Neural cell (in vitro differentiated cells): ENCODE data around the gene PPM1H.
"Not testable (repeated sequence)": the region's sequence is repeated elsewhere in the genome, so short reads cannot be mapped to it uniquely, and the experiment has no call there.

Experiments used
- EP300 ChIP-seq: fragments of 450-650 bp; conservative IDR thresholded peaks from 2 replicates; pipeline ENCODE4 v1.6.1; 2014; ENCODE audit warnings: antibody characterized with exemption, mild to moderate bottlenecking, moderate library complexity; ENCODE audit not compliant: poor library complexity, severe bottlenecking
- EZH2 ChIP-seq: fragments of 200-600, 300-800 bp; shearing (Covaris generic), sonication (generic); IDR thresholded peaks from 2 replicates; pipeline ENCODE4 v1.6.1; 2014; ENCODE audit warnings: antibody characterized with exemption, low read length, borderline replicate concordance, mild to moderate bottlenecking; ENCODE audit not compliant: insufficient read depth, poor library complexity, severe bottlenecking
- MXI1 ChIP-seq: fragments of 450-650 bp; conservative IDR thresholded peaks from 2 replicates; pipeline ENCODE4 v1.6.1; 2014; ENCODE audit warnings: antibody characterized with exemption, mild to moderate bottlenecking; ENCODE audit not compliant: poor library complexity, severe bottlenecking
- POLR2AphosphoS5 ChIP-seq: IDR thresholded peaks from 2 replicates; pipeline ENCODE4 v1.6.1; 2012
- RAD21 ChIP-seq: fragments of 450-650 bp; conservative IDR thresholded peaks from 2 replicates; pipeline ENCODE4 v1.6.1; 2014; ENCODE audit warnings: antibody characterized with exemption, mild to moderate bottlenecking, moderate library complexity
- REST ChIP-seq: IDR thresholded peaks from 2 replicates; pipeline ENCODE4 v1.6.1; 2012; ENCODE audit warnings: borderline replicate concordance
- SMC3 ChIP-seq: fragments of 450-650 bp; conservative IDR thresholded peaks from 2 replicates; pipeline ENCODE4 v1.6.1; 2014; ENCODE audit warnings: antibody characterized with exemption, mild to moderate bottlenecking, moderate library complexity; ENCODE audit not compliant: poor library complexity
- TAF1 ChIP-seq: IDR thresholded peaks from 2 replicates; pipeline ENCODE4 v1.6.1; 2012; ENCODE audit warnings: low read depth
- TF ChIP-seq, protein P1 (sequence below): fragments of 450-650 bp; IDR thresholded peaks from 2 replicates; pipeline ENCODE4 v1.5.1; 2014; ENCODE audit warnings: antibody characterized with exemption, mild to moderate bottlenecking, moderate library complexity; ENCODE audit not compliant: poor library complexity, severe bottlenecking

DNA sequence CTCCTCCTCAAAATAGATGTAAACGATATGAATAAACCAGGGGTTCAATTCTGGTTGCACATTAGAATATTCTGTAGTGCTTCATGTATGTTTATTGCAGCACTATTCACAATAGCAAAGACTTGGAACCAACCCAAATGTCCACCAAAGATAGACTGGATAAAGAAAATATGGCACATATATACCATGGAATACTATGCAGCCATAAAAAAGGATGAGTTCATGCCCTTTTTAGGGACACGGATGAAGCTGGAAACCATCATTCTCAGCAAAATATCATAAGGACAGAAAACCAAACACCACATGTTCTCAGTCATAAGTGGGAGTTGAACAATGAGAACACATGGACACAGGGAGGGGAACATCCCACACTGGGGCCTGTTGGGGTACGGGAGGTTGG lies 55.7 kb downstream of the PPM1H start:
- TF ChIP-seq, protein P1, sequence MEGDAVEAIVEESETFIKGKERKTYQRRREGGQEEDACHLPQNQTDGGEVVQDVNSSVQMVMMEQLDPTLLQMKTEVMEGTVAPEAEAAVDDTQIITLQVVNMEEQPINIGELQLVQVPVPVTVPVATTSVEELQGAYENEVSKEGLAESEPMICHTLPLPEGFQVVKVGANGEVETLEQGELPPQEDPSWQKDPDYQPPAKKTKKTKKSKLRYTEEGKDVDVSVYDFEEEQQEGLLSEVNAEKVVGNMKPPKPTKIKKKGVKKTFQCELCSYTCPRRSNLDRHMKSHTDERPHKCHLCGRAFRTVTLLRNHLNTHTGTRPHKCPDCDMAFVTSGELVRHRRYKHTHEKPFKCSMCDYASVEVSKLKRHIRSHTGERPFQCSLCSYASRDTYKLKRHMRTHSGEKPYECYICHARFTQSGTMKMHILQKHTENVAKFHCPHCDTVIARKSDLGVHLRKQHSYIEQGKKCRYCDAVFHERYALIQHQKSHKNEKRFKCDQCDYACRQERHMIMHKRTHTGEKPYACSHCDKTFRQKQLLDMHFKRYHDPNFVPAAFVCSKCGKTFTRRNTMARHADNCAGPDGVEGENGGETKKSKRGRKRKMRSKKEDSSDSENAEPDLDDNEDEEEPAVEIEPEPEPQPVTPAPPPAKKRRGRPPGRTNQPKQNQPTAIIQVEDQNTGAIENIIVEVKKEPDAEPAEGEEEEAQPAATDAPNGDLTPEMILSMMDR: not testable (repeated sequence)
- TF ChIP-seq EZH2, MXI1, EP300, POLR2AphosphoS5, RAD21, REST, TAF1, SMC3: not testable (repeated sequence)
